ENCODE measurements around the gene GPM6B. TPM values are rescaled to one million over a fixed set of nuclear protein-coding genes. Genes with fewer than 3 reads are reported as not detected.
A peak's percentile ranks its signal among the peaks of the same experiment; 100 is the strongest.

The GPM6B gene
- total RNA-seq, 1 experiment from 2014 or later: 99.8 TPM

- ChIA-PET CTCF (no interaction called here), POLR2A (no interaction called here)
- Mint-ChIP-seq H3K4me3 (peak overlapping the region; percentile 45), H3K9me3 (0 out of 2 replicates have a peak, but pooled peaks cover 3% of the 10 kb centered on the region), H3K36me3 (no peaks in the 10 kb centered on the region), H3K27me3 (ENCODE audit: low read depth) (no peaks in the 10 kb centered on the region), H3K27ac (peak overlapping the region; percentile 60; the same call in 1 of the 2 replicates), H3K4me1 (peaks cover 57% of the 10 kb centered on the region)
- DNase-seq (ENCODE audit: low spot score): peak; percentile 13
- ATAC-seq: peak; percentile 30
- no peak for TF ChIP-seq CTCF (IDR thresholded peaks at IDR 0.05)
Measured at GRCh38 chrX:13837290-13837745, 20.4 kb upstream of the GPM6B start.

GRCh38 chrX:13836575-13836974, 19.7 kb upstream of the GPM6B start:
- peak overlapping the region; percentile 30 for H3K4me3 Mint-ChIP-seq
- TF ChIP-seq E2F1 (CRISPR knock-in tag; IDR thresholded peaks at IDR 0.05) (no peak), RELA (CRISPR knock-in tag; IDR thresholded peaks at IDR 0.05; ENCODE audit: borderline replicate concordance) (no peak), AR (CRISPR knock-in tag; IDR thresholded peaks at IDR 0.05) (no peak)
- no peak for ATAC-seq
- POLR2A ChIA-PET: no interaction called here
- H3K27me3 Mint-ChIP-seq (ENCODE audit: low read depth): no peaks in the 10 kb centered on the region
- no peaks in the 10 kb centered on the region for H3K36me3 Mint-ChIP-seq
- H3K9me3 Mint-ChIP-seq: no peaks in the 10 kb centered on the region
- H3K4me1 Mint-ChIP-seq: peaks cover 54% of the 10 kb centered on the region
- no peak overlapping the region for H3K27ac Mint-ChIP-seq
- no peak for DNase-seq (ENCODE audit: low spot score)
- CTCF ChIA-PET: no interaction called here

GRCh38 chrX:13835825-13836224, 18.9 kb upstream of the GPM6B start:
- no peak overlapping the region for H3K4me3 Mint-ChIP-seq
- no peaks in the 10 kb centered on the region for H3K9me3 Mint-ChIP-seq
- ATAC-seq (no peak), DNase-seq (ENCODE audit: low spot score) (no peak)
- H3K27ac Mint-ChIP-seq: no peak overlapping the region
- H3K36me3 Mint-ChIP-seq: no peaks in the 10 kb centered on the region
- ChIA-PET POLR2A (no interaction called here), CTCF (no interaction called here)
- TF ChIP-seq ARID4B (CRISPR knock-in tag; IDR thresholded peaks at IDR 0.05; ENCODE audit: borderline replicate concordance) (no peak), ZBTB21 (CRISPR knock-in tag; IDR thresholded peaks at IDR 0.05; ENCODE audit: borderline replicate concordance) (no peak), ZNF423 (CRISPR knock-in tag; IDR thresholded peaks at IDR 0.05) (no peak), GABPB1 (CRISPR knock-in tag; IDR thresholded peaks at IDR 0.05) (no peak), MYBL2 (CRISPR knock-in tag; IDR thresholded peaks at IDR 0.05) (no peak), NR1H2 (CRISPR knock-in tag; IDR thresholded peaks at IDR 0.05) (no peak), EMX1 (CRISPR knock-in tag; IDR thresholded peaks at IDR 0.05) (no peak)
- no peaks in the 10 kb centered on the region for H3K27me3 Mint-ChIP-seq (ENCODE audit: low read depth)
- H3K4me1 Mint-ChIP-seq: peaks cover 52% of the 10 kb centered on the region

Measured in WTC11 (cell line).